H1 (cell line): ENCODE results near the gene CFAP97D1. TPM values are rescaled to one million over a fixed set of nuclear protein-coding genes. Genes with fewer than 3 reads are reported as not detected.

Source experiments
- CTCF ChIA-PET: fragments of 300-600 bp; sonication (Branson Sonifier 250); formaldehyde crosslinking; loops from one replicate; lab custom pipeline; 2021; ENCODE audit not compliant: partially characterized antibody; lab: Charles Lee
- POLR2A ChIA-PET: fragments of 300-600 bp; sonication (Branson Sonifier 250); formaldehyde crosslinking; loops from one replicate; lab custom pipeline; 2021; ENCODE audit warnings: inconsistent platforms; ENCODE audit not compliant: partially characterized antibody; lab: Charles Lee
- DNase-seq, 2 experiments: peaks; one replicate each; pipeline versions ENCODE4 v3.0.0 to v3.0.0-alpha.2; 2010 to 2022; ENCODE audit warnings: low spot score in 2 of 2, low read depth in 1 of 2, mixed read lengths in 1 of 2
- FAIRE-seq: peaks from 2 replicates; lab custom pipeline; 2011; peaks lifted over from hg19 to GRCh38; lab: Jason Lieb, UNC
- H2AFZ ChIP-seq: 2 replicates; pipeline ENCODE4 v1.8.1; 2012; ENCODE audit warnings: low read length, inconsistent platforms
- H2AK5ac ChIP-seq: 2 replicates; pipeline ENCODE4 v1.6.1; 2013; ENCODE audit warnings: low read depth, low read length
- H2BK120ac ChIP-seq: replicated peaks from 2 replicates; pipeline ENCODE3; 2013; ENCODE audit warnings: low read depth, low read length, inconsistent platforms
- H2BK12ac ChIP-seq: 2 replicates; pipeline ENCODE4 v1.6.1; 2013; ENCODE audit warnings: low read depth, low read length
- H2BK15ac ChIP-seq: 2 replicates; pipeline ENCODE4 v1.6.1; 2013; ENCODE audit warnings: low read length
- H2BK20ac ChIP-seq: 2 replicates; pipeline ENCODE4 v1.6.1; 2013; ENCODE audit warnings: low read length
- H2BK5ac ChIP-seq: 2 replicates; pipeline ENCODE4 v1.6.1; 2013; ENCODE audit warnings: low read depth, low read length
- H3K14ac ChIP-seq: 2 replicates; pipeline ENCODE4 v1.6.1; 2013; ENCODE audit warnings: inconsistent platforms; ENCODE audit not compliant: insufficient read length
- H3K18ac ChIP-seq: 2 replicates; pipeline ENCODE4 v1.6.1; 2013; ENCODE audit warnings: low read length; ENCODE audit errors: extremely low read depth
- H3K23ac ChIP-seq: 2 replicates; pipeline ENCODE4 v1.6.1; 2013; ENCODE audit warnings: inconsistent platforms; ENCODE audit not compliant: insufficient read length
- H3K23me2 ChIP-seq: 2 replicates; pipeline ENCODE4 v1.6.1; 2013; ENCODE audit warnings: low read depth, low read length
- H3K27ac ChIP-seq: 2 replicates; pipeline ENCODE4 v1.6.1; 2011; ENCODE audit warnings: low read depth, low read length, inconsistent platforms
- H3K27me3 ChIP-seq, 4 experiments: replicated peaks in 1 of 4; 1 replicate in 1 of 4; 2 replicates in 3 of 4; pipeline versions ENCODE4 v1.6.1 to v1.8.1; 2011 to 2013; ENCODE audit warnings: low read length in 3 of 4, mild to moderate bottlenecking in 3 of 4, inconsistent platforms in 2 of 4, mixed read lengths in 2 of 4, moderate library complexity in 1 of 4; ENCODE audit not compliant: control insufficient read depth in 3 of 4, insufficient read depth in 3 of 4; ENCODE audit errors: extremely low read depth in 1 of 4
- H3K36me3 ChIP-seq, 4 experiments: 2 replicates each; pipeline versions ENCODE4 v1.6.1 to v1.8.1; 2011 to 2013; ENCODE audit warnings: mild to moderate bottlenecking in 4 of 4, low read length in 3 of 4, moderate library complexity in 2 of 4, control low read depth in 1 of 4, inconsistent platforms in 1 of 4; ENCODE audit not compliant: insufficient read depth in 4 of 4, control insufficient read depth in 2 of 4
- H3K4ac ChIP-seq: replicated peaks from 2 replicates; pipeline ENCODE3; 2013; ENCODE audit warnings: low read length, low read depth, mixed read lengths, inconsistent platforms; ENCODE audit not compliant: insufficient read length
- H3K4me1 ChIP-seq, 4 experiments: replicated peaks in 1 of 4; 1 replicate in 1 of 4; 2 replicates in 3 of 4; pipeline versions ENCODE4 v1.6.1 to v1.8.1; 2011 to 2013; ENCODE audit warnings: low read length in 3 of 4, inconsistent platforms in 2 of 4, mixed read lengths in 1 of 4; ENCODE audit not compliant: insufficient read depth in 4 of 4, control insufficient read depth in 3 of 4
- H3K4me2 ChIP-seq, 2 experiments: 2 replicates each; pipeline versions ENCODE4 v1.6.1 to v1.8.1; 2011 to 2013; ENCODE audit warnings: low read depth in 2 of 2, low read length in 2 of 2, control low read depth in 1 of 2, inconsistent platforms in 1 of 2, mild to moderate bottlenecking in 1 of 2; ENCODE audit not compliant: insufficient read depth in 1 of 2
- H3K4me3 ChIP-seq, 4 experiments: fragments of 200-600, 300-600 bp in 1 of 4; sonication (generic), shearing (Covaris generic), sonication (Bioruptor Twin) in 1 of 4; 2 replicates each; pipeline versions ENCODE4 v1.5.1 to v1.8.1; 2011 to 2016; ENCODE audit warnings: low read length in 4 of 4, low read depth in 3 of 4, control low read depth in 2 of 4, inconsistent platforms in 2 of 4, mild to moderate bottlenecking in 2 of 4, mixed read lengths in 1 of 4, moderate library complexity in 1 of 4; ENCODE audit not compliant: insufficient read depth in 2 of 4; ENCODE audit errors: extremely low read depth in 1 of 4
- H3K56ac ChIP-seq: replicated peaks from 2 replicates; pipeline ENCODE3; 2013; ENCODE audit warnings: low read depth, mild to moderate bottlenecking, mixed read lengths, low read length, inconsistent platforms; ENCODE audit not compliant: insufficient read length
- H3K79me1 ChIP-seq: 2 replicates; pipeline ENCODE4 v1.6.1; 2013; ENCODE audit warnings: low read depth, low read length, control low read depth
- H3K79me2 ChIP-seq, 2 experiments: 2 replicates each; pipeline versions ENCODE4 v1.6.1 to v1.8.1; 2012 to 2013; ENCODE audit warnings: low read length in 2 of 2, mild to moderate bottlenecking in 2 of 2, inconsistent platforms in 1 of 2; ENCODE audit not compliant: insufficient read depth in 2 of 2, control insufficient read depth in 1 of 2
- H3K9ac ChIP-seq, 4 experiments: replicated peaks in 1 of 4; 1 replicate in 1 of 4; 2 replicates in 3 of 4; pipeline versions ENCODE4 v1.6.1 to v1.8.1; 2011 to 2013; ENCODE audit warnings: low read depth in 3 of 4, low read length in 3 of 4, control low read depth in 2 of 4, mild to moderate bottlenecking in 2 of 4, moderate library complexity in 2 of 4, inconsistent platforms in 1 of 4; ENCODE audit errors: extremely low read depth in 1 of 4
- H3K9me3 ChIP-seq, 2 experiments: 2 replicates each; pipeline versions ENCODE4 v1.6.1 to v1.8.1; 2012 to 2013; ENCODE audit warnings: mild to moderate bottlenecking in 2 of 2, moderate library complexity in 2 of 2, control low read depth in 1 of 2, inconsistent platforms in 1 of 2, low read depth in 1 of 2, low read length in 1 of 2, mixed read lengths in 1 of 2; ENCODE audit not compliant: insufficient read depth in 2 of 2
- H4K20me1 ChIP-seq, 2 experiments: replicated peaks in 1 of 2; 2 replicates each; pipeline versions ENCODE3 to v1.8.1; 2011 to 2013; ENCODE audit warnings: inconsistent platforms in 2 of 2, low read length in 2 of 2, mild to moderate bottlenecking in 1 of 2; ENCODE audit not compliant: insufficient read depth in 2 of 2, control insufficient read depth in 1 of 2
- H4K5ac ChIP-seq: 2 replicates; pipeline ENCODE4 v1.6.1; 2013; ENCODE audit warnings: low read length, low read depth, mixed read lengths, inconsistent platforms; ENCODE audit not compliant: insufficient read length
- H4K8ac ChIP-seq: 2 replicates; pipeline ENCODE4 v1.8.0; 2013; ENCODE audit warnings: mild to moderate bottlenecking, moderate library complexity, low read length, inconsistent platforms; ENCODE audit not compliant: insufficient read depth; ENCODE audit errors: extremely low read depth
- H4K91ac ChIP-seq: replicated peaks from 2 replicates; pipeline ENCODE3; 2013; ENCODE audit warnings: low read length, mixed read lengths, inconsistent platforms; ENCODE audit not compliant: insufficient read length
- E2F6 ChIP-seq: IDR thresholded peaks from 2 replicates; pipeline ENCODE4 v1.6.1; 2012; ENCODE audit warnings: inconsistent platforms
- HDAC2 ChIP-seq, 2 experiments: fragments of 300-600 bp in 1 of 2; sonication (generic) in 1 of 2; IDR thresholded peaks; 2 replicates each; pipeline ENCODE4 v1.6.1; 2011 to 2012; ENCODE audit warnings: low read depth in 2 of 2, low read length in 2 of 2, mild to moderate bottlenecking in 2 of 2, moderate library complexity in 2 of 2, borderline replicate concordance in 1 of 2, inconsistent platforms in 1 of 2
- RXRA ChIP-seq: IDR thresholded peaks from 2 replicates; pipeline ENCODE4 v1.6.1; 2011; ENCODE audit warnings: low read depth, mild to moderate bottlenecking, low read length, moderate library complexity; ENCODE audit not compliant: insufficient read depth
- SIX5 ChIP-seq: IDR thresholded peaks from 2 replicates; pipeline ENCODE4 v1.6.1; 2011; ENCODE audit warnings: mild to moderate bottlenecking, low read depth, low read length
- SP2 ChIP-seq: IDR thresholded peaks from 2 replicates; pipeline ENCODE4 v1.6.1; 2012; ENCODE audit warnings: mild to moderate bottlenecking, low read length, inconsistent platforms
- SP4 ChIP-seq: IDR thresholded peaks from 2 replicates; pipeline ENCODE4 v1.6.1; 2012; ENCODE audit warnings: low read length, inconsistent platforms
- WGBS, 2 experiments: shearing (Covaris generic) in 1 of 2; methylation state at CpG; one replicate each; pipeline versions ENCODE4 v1.1.6 to v1.1.7; 2013 to 2015; ENCODE audit warnings: low lambda C conversion rate in 2 of 2, mixed read lengths in 2 of 2, inconsistent platforms in 1 of 2, low coverage in 1 of 2, missing lambda C conversion rate in 1 of 2; ENCODE audit not compliant: insufficient replicate concordance in 2 of 2, insufficient coverage in 1 of 2, insufficient read length in 1 of 2; ENCODE audit errors: extremely low coverage in 1 of 2, missing lambda C conversion rate in 1 of 2; 5-methylcytosine and 5-hydroxymethylcytosine counted together
- polyA plus RNA-seq, 7 experiments: library from polyadenylated mRNA; depleted of rRNA in 3 of 7; stranded (reverse) in 5 of 7; unstranded in 2 of 7; fragments of >200 nt in 5 of 7; fragments of 200-250 nt in 2 of 7; gene quantifications; 1 replicate in 5 of 7; 2 replicates in 1 of 7; 4 replicates in 1 of 7; pipeline versions ENCODE4 v1.2.1 to v1.2.3, GENCODE V29; 2011 to 2013; ENCODE audit warnings: missing spikeins in 2 of 7, mixed read lengths in 2 of 7
- total RNA-seq: library from RNA; stranded (reverse); fragmentation: NEBNext Ultra II Directional; extraction: Animal tissue kit (Norgen Biotek cat#: 25700); gene quantifications from 2 replicates; pipeline ENCODE4 v1.2.1, GENCODE V29; 2021

The CFAP97D1 gene
- total and polyA plus RNA-seq, 2 of the 8 experiments (the other 6 are each of a cell fraction or from before 2014, with no cell fraction given): 0.02 to 0.07 TPM

DNA sequence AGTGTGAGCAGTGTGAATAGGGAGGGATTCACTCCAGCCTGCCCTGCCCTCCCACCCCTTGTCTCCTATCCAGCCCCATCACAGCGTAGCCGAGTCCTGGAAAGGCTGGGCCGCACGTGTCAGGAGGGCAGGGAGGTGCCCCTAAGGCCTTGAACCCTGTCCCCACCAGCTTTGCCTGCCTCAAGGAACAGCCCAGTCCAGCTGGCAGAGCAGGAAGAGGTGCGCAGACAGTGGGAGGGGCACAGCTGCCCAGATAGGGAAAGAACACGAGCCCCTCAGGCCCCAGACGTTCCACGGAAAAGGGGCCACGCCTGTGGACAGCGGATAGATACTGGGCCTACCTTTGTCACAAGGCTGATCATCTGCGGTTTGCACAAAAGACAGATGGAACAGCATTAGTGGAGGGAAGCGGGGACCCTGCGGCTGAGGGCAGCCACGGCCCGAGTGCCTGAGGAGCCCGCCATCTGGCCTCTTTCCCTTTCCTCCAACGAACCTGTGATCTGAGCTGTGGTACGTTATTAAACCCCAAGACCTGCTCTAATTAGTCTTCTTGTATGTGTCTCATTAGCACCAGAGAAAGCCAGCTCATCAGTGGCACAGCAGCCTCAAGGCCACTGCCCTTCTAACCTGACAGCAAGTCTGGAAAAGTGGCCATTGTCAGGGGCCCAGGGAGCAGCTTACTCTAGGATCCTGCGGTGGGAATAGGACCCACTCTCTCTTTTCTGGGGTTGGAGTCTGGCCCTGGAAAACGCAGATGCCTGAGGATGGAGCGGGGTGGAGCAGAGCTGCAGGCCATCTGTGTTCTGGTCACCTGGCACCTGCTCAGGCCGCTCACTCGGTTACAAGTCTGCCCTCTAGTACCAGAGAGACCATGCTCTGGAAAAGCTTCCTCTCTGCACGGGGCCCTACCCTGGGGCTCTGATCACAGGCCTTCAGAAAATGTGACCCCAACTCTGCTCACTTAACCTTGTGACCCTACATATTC is 36.4 kb downstream of the CFAP97D1 start:
- no peaks in the 10 kb centered on the region for H3K36me3 ChIP-seq
- no peak for FAIRE-seq
- CTCF ChIA-PET: interaction anchor here (0.7 to 3.9 kb wide), 14 partner anchors 10 to 240 kb away, joined by 3 to 22 read pairs (median 4); partner anchors contain the start of gene CD300LG

More for the DNA sequence above, 36.4 kb downstream of the CFAP97D1 start:
- H2BK5ac ChIP-seq: no peak overlapping the region
- WGBS, 2 experiments: 92% methylated on average over 16 of the region's 24 CpGs; no CpG with 5 or more reads in 1 of the 2 experiments
- H3K18ac ChIP-seq: no peak overlapping the region
- no peak for DNase-seq
- H3K4me2 ChIP-seq: no peak overlapping the region
- no peak overlapping the region for H2AFZ ChIP-seq
- H3K4me1 ChIP-seq: no peaks in the 10 kb centered on the region; a peak in 1 of 7 replicates
- H4K91ac ChIP-seq: no peak overlapping the region
- no peak overlapping the region for H3K56ac ChIP-seq
- no peaks in the 10 kb centered on the region for H3K27me3 ChIP-seq
- H3K79me1 ChIP-seq: no peaks in the 10 kb centered on the region
- H2BK15ac ChIP-seq: no peak overlapping the region
- H3K4me3 ChIP-seq: no peak overlapping the region
- no peak overlapping the region for H2BK20ac ChIP-seq
- peak overlapping the region; percentile 44; the same call in 1 of the 2 replicates for H4K8ac ChIP-seq
- no peak overlapping the region for H4K5ac ChIP-seq
- no peak overlapping the region for H2BK120ac ChIP-seq
- H3K9me3 ChIP-seq: no peaks in the 10 kb centered on the region
- H3K27ac ChIP-seq: no peak overlapping the region
- POLR2A ChIA-PET: interaction anchor here (0.9 to 2.3 kb wide), 3 partner anchors 10 to 13 kb away, joined by 3 to 5 read pairs (median 4); no protein-coding TSS in a partner anchor
- no peak overlapping the region for H3K4ac ChIP-seq
- H3K23ac ChIP-seq: no peak overlapping the region
- H3K79me2 ChIP-seq: no peaks in the 10 kb centered on the region
- no peak for TF ChIP-seq SP4
- TF ChIP-seq RXRA: no peak
- no peak for TF ChIP-seq SIX5
- TF ChIP-seq SP2: no peak
- TF ChIP-seq E2F6: no peak
- no peak for TF ChIP-seq HDAC2 (IDR thresholded peaks at IDR 0.05; ENCODE audit: borderline replicate concordance in 1 of 2, low read depth in 2 of 2, low read length in 2 of 2)
- TF ChIP-seq, all 59 proteins: peak for 0
- peaks cover 0 to 1% of the 10 kb centered on the region in 2 experiments for H4K20me1 ChIP-seq
- no peak overlapping the region for H3K9ac ChIP-seq
- no peak overlapping the region for H2AK5ac ChIP-seq
- H3K23me2 ChIP-seq: no peaks in the 10 kb centered on the region
- 0 out of 2 replicates have a peak overlapping the region, but pooled peaks have one; percentile 23 for H2BK12ac ChIP-seq
- H3K14ac ChIP-seq: no peak overlapping the region
